HepG2 (cell line): ENCODE results near the gene SF3B6. TPM values are rescaled to one million over a fixed set of nuclear protein-coding genes. Genes with fewer than 3 reads are reported as not detected.

Experiments used
- AHR ChIP-seq: IDR thresholded peaks from 2 replicates; pipeline ENCODE4 v1.6.1; 2018; ENCODE audit warnings: missing genetic modification reagents, missing compliant biosample characterization
- BCL6 ChIP-seq: IDR thresholded peaks from 2 replicates; pipeline ENCODE4 v1.6.1; 2016; ENCODE audit warnings: missing genetic modification reagents, missing compliant biosample characterization
- CENPT ChIP-seq: sonication (generic); formaldehyde crosslinking; IDR thresholded peaks from 2 replicates; pipeline ENCODE4 v1.8.0; 2022; ENCODE audit warnings: low read depth, mild to moderate bottlenecking, moderate library complexity, missing genetic modification reagents
- FOXK1 ChIP-seq: sonication (generic); formaldehyde crosslinking; IDR thresholded peaks from 2 replicates; pipeline ENCODE4 v1.4.0; 2020; ENCODE audit warnings: low read depth, missing genetic modification reagents, borderline replicate concordance
- GTF3A ChIP-seq: sonication (generic); formaldehyde crosslinking; conservative IDR thresholded peaks from 2 replicates; pipeline ENCODE4 v1.4.0; 2020; ENCODE audit warnings: mild to moderate bottlenecking, missing genetic modification reagents
- HIVEP1 ChIP-seq: sonication (generic); formaldehyde crosslinking; IDR thresholded peaks from 2 replicates; pipeline ENCODE4 v1.4.0; 2020; ENCODE audit warnings: mild to moderate bottlenecking, missing genetic modification reagents
- HMG20B ChIP-seq: conservative IDR thresholded peaks from 2 replicates; pipeline ENCODE4 v1.6.1; 2016; ENCODE audit warnings: missing genetic modification reagents, missing compliant biosample characterization
- HNF4A ChIP-seq: sonication (generic); formaldehyde crosslinking; IDR thresholded peaks from 2 replicates; pipeline ENCODE4 v1.4.0; 2020; ENCODE audit warnings: missing genetic modification reagents
- IKZF4 ChIP-seq: sonication (generic); formaldehyde crosslinking; IDR thresholded peaks from 2 replicates; pipeline ENCODE4 v1.5.1; 2020; ENCODE audit warnings: borderline replicate concordance, mild to moderate bottlenecking, low read depth, missing genetic modification reagents; ENCODE audit errors: not compliant biosample characterization
- MZF1 ChIP-seq: sonication (generic); formaldehyde crosslinking; IDR thresholded peaks from 2 replicates; pipeline ENCODE4 v1.8.1; 2023; ENCODE audit warnings: mild to moderate bottlenecking, missing genetic modification reagents, borderline replicate concordance
- NFIB ChIP-seq: sonication (generic); formaldehyde crosslinking; IDR thresholded peaks from 2 replicates; pipeline ENCODE4 v1.9.0; 2021; ENCODE audit warnings: missing genetic modification reagents, mild to moderate bottlenecking, borderline replicate concordance
- PPARG ChIP-seq: conservative IDR thresholded peaks from 2 replicates; pipeline ENCODE4 v1.6.1; 2016; ENCODE audit warnings: missing biosample characterization, missing genetic modification reagents
- RFXAP ChIP-seq: sonication (generic); formaldehyde crosslinking; IDR thresholded peaks from 2 replicates; pipeline ENCODE4 v1.4.0; 2020; ENCODE audit warnings: missing genetic modification reagents, borderline replicate concordance
- SNAI1 ChIP-seq: sonication (generic); formaldehyde crosslinking; IDR thresholded peaks from 2 replicates; pipeline ENCODE4 v1.5.0; 2020; ENCODE audit warnings: mild to moderate bottlenecking, missing genetic modification reagents, borderline replicate concordance
- SP4 ChIP-seq: sonication (generic); formaldehyde crosslinking; IDR thresholded peaks from 2 replicates; pipeline ENCODE4 v1.8.1; 2023; ENCODE audit warnings: mild to moderate bottlenecking, missing genetic modification reagents
- WIZ ChIP-seq: sonication (generic); formaldehyde crosslinking; IDR thresholded peaks from 2 replicates; pipeline ENCODE4 v1.5.1; 2020; ENCODE audit warnings: mild to moderate bottlenecking, missing genetic modification reagents
- ZNF567 ChIP-seq: sonication (generic); formaldehyde crosslinking; IDR thresholded peaks from 2 replicates; pipeline ENCODE4 v1.8.1; 2023; ENCODE audit warnings: mild to moderate bottlenecking, missing genetic modification reagents, borderline replicate concordance
- ZNF713 ChIP-seq: sonication (generic); formaldehyde crosslinking; IDR thresholded peaks from 2 replicates; pipeline ENCODE4 v1.4.0; 2020; ENCODE audit warnings: mild to moderate bottlenecking, missing genetic modification reagents
- ZNF747 ChIP-seq: sonication (generic); formaldehyde crosslinking; IDR thresholded peaks from 2 replicates; pipeline ENCODE4 v1.8.1; 2023; ENCODE audit warnings: missing genetic modification reagents, mild to moderate bottlenecking, borderline replicate concordance
- ZNF839 ChIP-seq: sonication (generic); formaldehyde crosslinking; IDR thresholded peaks from 2 replicates; pipeline ENCODE4 v1.4.0; 2020; ENCODE audit warnings: missing genetic modification reagents, mild to moderate bottlenecking, borderline replicate concordance
- polyA plus RNA-seq, 8 experiments: library from polyadenylated mRNA; depleted of rRNA in 3 of 8; stranded (reverse) in 7 of 8; unstranded in 1 of 8; fragments of >200 nt; fragmentation: Illumina TruSeq in 4 of 8; extraction: Trizol in 4 of 8; gene quantifications; 2 replicates each; pipeline versions ENCODE4 v1.2.1 to v1.2.3, GENCODE V29; 2011 to 2016; ENCODE audit warnings: low read depth in 4 of 8, missing spikeins in 1 of 8, mixed read lengths in 1 of 8; ENCODE audit not compliant: insufficient read depth in 1 of 8
- total RNA-seq, 5 experiments: library from RNA; depleted of rRNA; stranded (reverse); fragments of >200 nt; fragmentation: Illumina TruSeq; extraction: Trizol; gene quantifications; 2 replicates each; pipeline ENCODE4 v1.2.3, GENCODE V29; 2016; ENCODE audit warnings: low read depth in 1 of 5
- TF ChIP-seq, protein P1 (sequence below): sonication (generic); formaldehyde crosslinking; IDR thresholded peaks from 2 replicates; pipeline ENCODE4 v1.5.0; 2020; ENCODE audit warnings: mild to moderate bottlenecking, missing genetic modification reagents, borderline replicate concordance
- TF ChIP-seq, protein P2 (sequence below): sonication (generic); formaldehyde crosslinking; IDR thresholded peaks from 2 replicates; pipeline ENCODE4 v1.5.0; 2020; ENCODE audit warnings: mild to moderate bottlenecking, low read depth, missing genetic modification reagents, borderline replicate concordance

Gene SF3B6
- total and polyA plus RNA-seq, 2 of the 13 experiments (the other 11 are each of a cell fraction or from before 2014, with no cell fraction given) = 177 to 182 TPM

DNA sequence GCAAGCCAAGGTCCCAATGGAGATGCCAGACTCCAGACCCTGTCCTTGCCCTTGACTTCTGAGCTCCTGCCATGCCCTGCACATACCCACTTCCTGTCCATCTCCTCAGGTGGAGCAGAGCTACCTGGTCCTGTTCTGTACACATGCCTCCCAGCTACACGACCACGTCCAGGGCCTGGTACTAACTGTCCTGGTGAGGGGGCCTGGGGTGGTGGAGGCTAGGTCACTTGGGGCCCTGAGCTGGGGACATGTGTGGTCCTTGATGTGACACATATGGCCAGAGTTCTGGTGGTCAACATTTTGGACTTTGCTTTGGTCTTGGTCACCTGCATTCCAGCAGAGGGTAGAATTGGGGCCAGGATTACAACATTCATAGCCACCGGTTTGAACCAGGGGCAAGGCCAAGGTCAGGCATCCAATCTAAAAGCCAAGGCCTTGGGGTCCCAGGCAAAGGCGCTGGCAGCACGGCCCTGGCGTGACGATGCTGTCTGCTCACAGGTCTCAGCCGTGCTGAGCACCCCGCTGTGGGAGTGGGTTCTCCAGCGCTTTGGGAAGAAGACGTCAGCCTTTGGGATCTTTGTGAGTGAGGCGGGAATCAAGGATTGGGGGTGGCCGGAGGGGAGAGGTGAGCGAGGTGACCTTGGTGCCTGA, 53.7 kb downstream of the SF3B6 start (continued):
- TF ChIP-seq RFXAP (no peak), ZNF567 (CRISPR knock-in tag) (no peak), HMG20B (CRISPR knock-in tag) (0 out of 2 replicates have a peak, but pooled peaks have one; percentile 27), HIVEP1 (CRISPR knock-in tag) (peak; percentile 78), AHR (CRISPR knock-in tag) (no peak), BCL6 (CRISPR knock-in tag) (peak; percentile 86), WIZ (CRISPR knock-in tag) (no peak), ZNF713 (CRISPR knock-in tag) (no peak), SNAI1 (CRISPR knock-in tag) (no peak), PPARG (0 out of 2 replicates have a peak, but pooled peaks have one; percentile 39), CENPT (CRISPR knock-in tag) (0 out of 2 replicates have a peak, but pooled peaks have one; percentile 74), GTF3A (CRISPR knock-in tag) (no peak), MZF1 (CRISPR knock-in tag) (no peak), HNF4A (peak; percentile 97), FOXK1 (CRISPR knock-in tag) (no peak), SP4 (CRISPR knock-in tag) (no peak), ZNF747 (CRISPR knock-in tag) (peak; percentile 63; the same call in 1 of the 2 replicates), IKZF4 (no peak), NFIB (CRISPR knock-in tag) (no peak), ZNF839 (CRISPR knock-in tag) (no peak)
- TF ChIP-seq, protein P1, sequence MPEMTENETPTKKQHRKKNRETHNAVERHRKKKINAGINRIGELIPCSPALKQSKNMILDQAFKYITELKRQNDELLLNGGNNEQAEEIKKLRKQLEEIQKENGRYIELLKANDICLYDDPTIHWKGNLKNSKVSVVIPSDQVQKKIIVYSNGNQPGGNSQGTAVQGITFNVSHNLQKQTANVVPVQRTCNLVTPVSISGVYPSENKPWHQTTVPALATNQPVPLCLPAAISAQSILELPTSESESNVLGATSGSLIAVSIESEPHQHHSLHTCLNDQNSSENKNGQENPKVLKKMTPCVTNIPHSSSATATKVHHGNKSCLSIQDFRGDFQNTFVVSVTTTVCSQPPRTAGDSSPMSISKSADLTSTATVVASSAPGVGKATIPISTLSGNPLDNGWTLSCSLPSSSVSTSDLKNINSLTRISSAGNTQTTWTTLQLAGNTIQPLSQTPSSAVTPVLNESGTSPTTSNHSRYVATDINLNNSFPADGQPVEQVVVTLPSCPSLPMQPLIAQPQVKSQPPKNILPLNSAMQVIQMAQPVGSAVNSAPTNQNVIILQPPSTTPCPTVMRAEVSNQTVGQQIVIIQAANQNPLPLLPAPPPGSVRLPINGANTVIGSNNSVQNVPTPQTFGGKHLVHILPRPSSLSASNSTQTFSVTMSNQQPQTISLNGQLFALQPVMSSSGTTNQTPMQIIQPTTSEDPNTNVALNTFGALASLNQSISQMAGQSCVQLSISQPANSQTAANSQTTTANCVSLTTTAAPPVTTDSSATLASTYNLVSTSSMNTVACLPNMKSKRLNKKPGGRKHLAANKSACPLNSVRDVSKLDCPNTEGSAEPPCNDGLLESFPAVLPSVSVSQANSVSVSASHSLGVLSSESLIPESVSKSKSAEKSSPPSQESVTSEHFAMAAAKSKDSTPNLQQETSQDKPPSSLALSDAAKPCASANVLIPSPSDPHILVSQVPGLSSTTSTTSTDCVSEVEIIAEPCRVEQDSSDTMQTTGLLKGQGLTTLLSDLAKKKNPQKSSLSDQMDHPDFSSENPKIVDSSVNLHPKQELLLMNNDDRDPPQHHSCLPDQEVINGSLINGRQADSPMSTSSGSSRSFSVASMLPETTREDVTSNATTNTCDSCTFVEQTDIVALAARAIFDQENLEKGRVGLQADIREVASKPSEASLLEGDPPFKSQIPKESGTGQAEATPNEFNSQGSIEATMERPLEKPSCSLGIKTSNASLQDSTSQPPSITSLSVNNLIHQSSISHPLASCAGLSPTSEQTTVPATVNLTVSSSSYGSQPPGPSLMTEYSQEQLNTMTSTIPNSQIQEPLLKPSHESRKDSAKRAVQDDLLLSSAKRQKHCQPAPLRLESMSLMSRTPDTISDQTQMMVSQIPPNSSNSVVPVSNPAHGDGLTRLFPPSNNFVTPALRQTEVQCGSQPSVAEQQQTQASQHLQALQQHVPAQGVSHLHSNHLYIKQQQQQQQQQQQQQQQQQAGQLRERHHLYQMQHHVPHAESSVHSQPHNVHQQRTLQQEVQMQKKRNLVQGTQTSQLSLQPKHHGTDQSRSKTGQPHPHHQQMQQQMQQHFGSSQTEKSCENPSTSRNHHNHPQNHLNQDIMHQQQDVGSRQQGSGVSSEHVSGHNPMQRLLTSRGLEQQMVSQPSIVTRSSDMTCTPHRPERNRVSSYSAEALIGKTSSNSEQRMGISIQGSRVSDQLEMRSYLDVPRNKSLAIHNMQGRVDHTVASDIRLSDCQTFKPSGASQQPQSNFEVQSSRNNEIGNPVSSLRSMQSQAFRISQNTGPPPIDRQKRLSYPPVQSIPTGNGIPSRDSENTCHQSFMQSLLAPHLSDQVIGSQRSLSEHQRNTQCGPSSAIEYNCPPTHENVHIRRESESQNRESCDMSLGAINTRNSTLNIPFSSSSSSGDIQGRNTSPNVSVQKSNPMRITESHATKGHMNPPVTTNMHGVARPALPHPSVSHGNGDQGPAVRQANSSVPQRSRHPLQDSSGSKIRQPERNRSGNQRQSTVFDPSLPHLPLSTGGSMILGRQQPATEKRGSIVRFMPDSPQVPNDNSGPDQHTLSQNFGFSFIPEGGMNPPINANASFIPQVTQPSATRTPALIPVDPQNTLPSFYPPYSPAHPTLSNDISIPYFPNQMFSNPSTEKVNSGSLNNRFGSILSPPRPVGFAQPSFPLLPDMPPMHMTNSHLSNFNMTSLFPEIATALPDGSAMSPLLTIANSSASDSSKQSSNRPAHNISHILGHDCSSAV (CRISPR knock-in tag) = no peak
- TF ChIP-seq, protein P2, sequence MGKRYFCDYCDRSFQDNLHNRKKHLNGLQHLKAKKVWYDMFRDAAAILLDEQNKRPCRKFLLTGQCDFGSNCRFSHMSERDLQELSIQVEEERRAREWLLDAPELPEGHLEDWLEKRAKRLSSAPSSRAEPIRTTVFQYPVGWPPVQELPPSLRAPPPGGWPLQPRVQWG (CRISPR knock-in tag) = no peak
